SU-DHL-6 (cell line): ENCODE data around the gene UNC13C.

Source experiments
- H2AFZ ChIP-seq: fragments of 200-600 bp; sonication (generic); 2 replicates; pipeline ENCODE4 v1.6.1; 2014; ENCODE audit warnings: low read depth, mild to moderate bottlenecking, moderate library complexity, mixed read lengths, antibody characterized with exemption, low read length; ENCODE audit not compliant: severe bottlenecking
- H3F3A ChIP-seq: fragments of 200-600 bp; shearing (Covaris generic); 2 replicates; pipeline ENCODE4 v1.6.0; 2016; ENCODE audit warnings: antibody characterized with exemption, mild to moderate bottlenecking; ENCODE audit not compliant: insufficient read depth
- H3K27ac ChIP-seq: fragments of 200-600 bp; sonication (generic); 2 replicates; pipeline ENCODE4 v1.5.1; 2016; ENCODE audit warnings: low read depth, mild to moderate bottlenecking, low read length, moderate library complexity, mixed read lengths
- H3K27me3 ChIP-seq: fragments of 200-600 bp; sonication (generic), shearing (Covaris generic); 2 replicates; pipeline ENCODE4 v1.6.0; 2014; ENCODE audit warnings: mild to moderate bottlenecking, low read length
- H3K36me3 ChIP-seq: fragments of 200-600 bp; sonication (generic); 2 replicates; pipeline ENCODE4 v1.6.1; 2014; ENCODE audit warnings: mild to moderate bottlenecking, low read length, mixed read lengths
- H3K4me2 ChIP-seq: fragments of 300-600, 200-600 bp; shearing (Covaris generic), sonication (generic); 2 replicates; pipeline ENCODE4 v1.6.0; 2014; ENCODE audit warnings: low read length, low read depth, mild to moderate bottlenecking; ENCODE audit not compliant: poor library complexity, severe bottlenecking
- H3K4me3 ChIP-seq: fragments of 200-600 bp; sonication (generic); 2 replicates; pipeline ENCODE4 v1.5.1; 2014; ENCODE audit warnings: antibody characterized with exemption, low read length, mild to moderate bottlenecking, mixed read lengths; ENCODE audit not compliant: insufficient read depth, poor library complexity, severe bottlenecking
- H3K79me2 ChIP-seq: fragments of 200-600 bp; sonication (generic); 2 replicates; pipeline ENCODE4 v1.6.1; 2014; ENCODE audit warnings: mild to moderate bottlenecking, low read length, moderate library complexity; ENCODE audit not compliant: insufficient read depth
- H3K9ac ChIP-seq: fragments of 200-600 bp; sonication (generic); 2 replicates; pipeline ENCODE4 v1.7.0; 2014; ENCODE audit warnings: mild to moderate bottlenecking, low read length
- H3K9me2 ChIP-seq: fragments of 200-600 bp; sonication (generic); replicated peaks from 2 replicates; pipeline ENCODE4 v1.6.1; 2014; ENCODE audit warnings: low read length; ENCODE audit not compliant: insufficient read depth
- H3K9me3 ChIP-seq: fragments of 200-600 bp; sonication (generic); 2 replicates; pipeline ENCODE4 v1.6.1; 2014; ENCODE audit warnings: low read length, mixed read lengths; ENCODE audit not compliant: insufficient read depth
- H4K20me1 ChIP-seq: fragments of 200-600 bp; sonication (generic); 2 replicates; pipeline ENCODE4 v1.6.1; 2014; ENCODE audit warnings: low read depth, mild to moderate bottlenecking, antibody characterized with exemption, low read length, moderate library complexity, mixed read lengths
- CTCF ChIP-seq: fragments of 200-600 bp; sonication (generic); IDR thresholded peaks from one replicate; pipeline ENCODE4 v1.5.1; 2017; ENCODE audit warnings: antibody characterized with exemption, mild to moderate bottlenecking, low read length, moderate library complexity; ENCODE audit not compliant: insufficient read depth, poor library complexity, severe bottlenecking
- EZH2phosphoT487 ChIP-seq: fragments of 200-600 bp; sonication (generic), shearing (Covaris generic); conservative IDR thresholded peaks from 2 replicates; pipeline ENCODE4 v1.6.1; 2018; ENCODE audit warnings: mild to moderate bottlenecking, antibody characterized with exemption, low read length, moderate library complexity, mixed read lengths

Gene UNC13C

GRCh38 chr15:54517366-54517765 is 539.1 kb downstream of the UNC13C start:
- H3K4me3 ChIP-seq: no peak overlapping the region
- H3K9me3 ChIP-seq: no peaks in the 10 kb centered on the region
- no peaks in the 10 kb centered on the region for H4K20me1 ChIP-seq
- H3K36me3 ChIP-seq: no peaks in the 10 kb centered on the region
- H3K9ac ChIP-seq: no peak overlapping the region
- H3K27ac ChIP-seq: no peak overlapping the region
- H3K4me2 ChIP-seq: no peak overlapping the region
- TF ChIP-seq CTCF (no peak), EZH2phosphoT487 (no peak)
- no peaks in the 10 kb centered on the region for H3F3A ChIP-seq
- H3K9me2 ChIP-seq: no peaks in the 10 kb centered on the region; the same call in 1 of the 2 replicates
- H2AFZ ChIP-seq: no peak overlapping the region
- no peaks in the 10 kb centered on the region for H3K27me3 ChIP-seq
- H3K79me2 ChIP-seq: no peaks in the 10 kb centered on the region

DNA sequence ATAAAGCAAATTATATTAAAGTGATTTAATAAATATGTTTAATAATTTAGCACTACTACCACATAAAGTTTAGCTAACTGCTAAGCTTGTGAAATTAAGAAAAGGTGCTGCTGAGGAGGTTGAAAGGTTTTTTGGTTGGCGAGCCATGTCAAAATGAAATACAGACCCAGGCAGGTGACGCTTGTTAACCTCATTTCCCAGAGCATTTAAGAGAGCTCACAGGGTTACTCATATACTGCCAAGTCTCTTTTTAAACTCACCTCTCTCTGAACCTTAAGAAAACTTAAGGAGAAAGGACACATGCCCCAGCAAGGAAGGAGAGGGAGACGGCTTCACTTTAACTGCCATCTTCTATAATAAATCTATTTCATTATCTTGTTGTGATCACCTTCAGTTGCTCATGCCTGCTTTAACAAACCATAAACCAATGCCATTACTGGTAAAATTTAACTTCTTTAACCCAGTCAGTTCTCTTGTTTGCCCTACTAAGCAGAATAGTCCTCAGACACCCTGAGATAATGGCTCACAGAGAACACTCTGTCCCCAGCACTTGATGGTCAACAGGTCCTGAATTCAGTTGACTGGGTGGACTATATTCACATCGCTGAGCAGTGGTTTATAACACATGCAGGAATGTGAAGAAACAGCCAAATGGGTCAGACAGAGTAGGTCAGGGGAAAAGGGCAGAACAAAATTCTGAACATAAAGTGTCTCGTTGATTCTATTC is 540.1 kb downstream of the UNC13C start:
- no peaks in the 10 kb centered on the region for H3K27me3 ChIP-seq
- H3K36me3 ChIP-seq: no peaks in the 10 kb centered on the region
- H3K79me2 ChIP-seq: no peaks in the 10 kb centered on the region
- H2AFZ ChIP-seq: no peak overlapping the region
- H3F3A ChIP-seq: no peaks in the 10 kb centered on the region
- H3K4me3 ChIP-seq: no peak overlapping the region
- TF ChIP-seq EZH2phosphoT487: no peak
- no peaks in the 10 kb centered on the region for H3K9me3 ChIP-seq
- no peaks in the 10 kb centered on the region for H4K20me1 ChIP-seq
- H3K27ac ChIP-seq: no peak overlapping the region
- no peaks in the 10 kb centered on the region; the same call in 1 of the 2 replicates for H3K9me2 ChIP-seq
- no peak overlapping the region for H3K4me2 ChIP-seq
- H3K9ac ChIP-seq: no peak overlapping the region

DNA sequence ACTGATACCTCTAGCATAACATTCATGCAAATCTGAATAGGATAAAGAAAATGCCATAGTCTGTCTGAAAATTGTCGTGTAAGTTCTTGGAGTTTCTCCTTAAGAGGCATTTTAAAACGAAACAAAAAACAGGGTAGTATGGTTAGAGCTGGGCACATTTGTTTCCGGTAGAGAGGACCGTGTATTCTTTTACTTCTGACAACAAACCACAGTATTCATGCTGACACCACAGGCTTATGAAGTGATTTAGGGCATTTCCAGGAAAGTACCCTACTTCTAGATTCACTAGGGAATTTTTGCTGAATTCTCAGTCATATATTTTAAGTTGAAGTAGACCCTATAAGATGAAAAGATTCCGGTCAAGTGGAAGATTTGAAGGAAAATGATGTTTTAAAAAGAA is 541.3 kb downstream of the UNC13C start:
- Histone ChIP-seq H3K27ac (no peak overlapping the region), H3K9me2 (no peaks in the 10 kb centered on the region; the same call in 1 of the 2 replicates)

More for the DNA sequence above, 541.3 kb downstream of the UNC13C start:
- Histone ChIP-seq H3K9ac (no peak overlapping the region), H2AFZ (no peak overlapping the region), H3K4me3 (no peak overlapping the region), H4K20me1 (no peaks in the 10 kb centered on the region), H3K27me3 (no peaks in the 10 kb centered on the region), H3K79me2 (no peaks in the 10 kb centered on the region), H3K4me2 (no peak overlapping the region), H3K36me3 (no peaks in the 10 kb centered on the region), H3K9me3 (no peaks in the 10 kb centered on the region), H3F3A (no peaks in the 10 kb centered on the region)
- TF ChIP-seq CTCF (no peak), EZH2phosphoT487 (no peak)
